Measurements from ENCODE around the gene MAST2.

GRCh38 chr1:45867697-45868348, 64.4 kb downstream of the MAST2 start:
- no peak for TF ChIP-seq EZH2phosphoT487 (IDR thresholded peaks at IDR 0.05; ENCODE audit: insufficient read depth, low read depth)
- TF ChIP-seq EZH2 (IDR thresholded peaks at IDR 0.05; ENCODE audit: insufficient read depth, poor library complexity, severe bottlenecking): no peak

Data from GM23248 (cell line).